ENCODE measurements around the gene SLC7A4.

GRCh38 chr22:21042978-21043859, 10.9 kb upstream of the SLC7A4 start:
- TF ChIP-seq ZNF274 (IDR thresholded peaks at IDR 0.05; ENCODE audit: low read depth, low read length) = no peak
- TF ChIP-seq YY1 (IDR thresholded peaks at IDR 0.05; ENCODE audit: insufficient read depth, insufficient read length) = no peak
